GM06990 (cell line): Measurements from ENCODE around the gene GSX1.

Experiments
- DNase-seq: peaks from one replicate; pipeline ENCODE4 v3.0.0-alpha.2; 2011; ENCODE audit not compliant: insufficient read length; ENCODE audit errors: extremely low read depth
- H3K27me3 ChIP-seq: replicated peaks from 2 replicates; pipeline ENCODE4 v1.6.0; 2011; ENCODE audit warnings: low read length; ENCODE audit not compliant: control insufficient read depth, insufficient read depth
- H3K36me3 ChIP-seq: 2 replicates; pipeline ENCODE4 v1.5.1; 2011; ENCODE audit warnings: low read length; ENCODE audit not compliant: control insufficient read depth, insufficient read depth
- H3K4me3 ChIP-seq: replicated peaks from 2 replicates; pipeline ENCODE4 v1.5.1; 2011; ENCODE audit warnings: low read depth, mild to moderate bottlenecking, control low read depth, low read length
- TF ChIP-seq, protein P1 (sequence below): IDR thresholded peaks from 2 replicates; pipeline ENCODE4 v1.5.1; 2011; ENCODE audit warnings: low read length, control low read depth, mild to moderate bottlenecking, inconsistent platforms; ENCODE audit not compliant: insufficient read depth, poor library complexity, severe bottlenecking

Gene GSX1

DNA sequence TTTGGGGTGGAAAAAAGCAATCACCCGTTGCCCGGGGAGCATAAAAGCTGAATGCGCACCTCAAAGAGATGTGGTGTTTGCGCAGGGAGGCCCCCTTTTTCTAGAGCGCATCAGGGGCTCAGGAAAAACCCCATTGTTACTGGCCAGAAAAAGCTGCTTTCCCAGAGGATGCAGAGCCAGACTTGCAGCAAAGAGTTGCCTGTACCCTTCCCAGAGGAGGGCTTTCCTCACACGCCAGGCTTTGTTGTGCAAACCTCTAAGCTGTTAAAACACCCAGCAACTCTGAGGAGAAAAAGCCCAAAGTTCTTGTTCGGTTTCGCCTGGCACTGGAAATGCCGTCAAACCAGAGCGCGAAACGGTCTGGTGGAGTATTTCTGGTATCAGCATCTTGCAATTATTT, 29.3 kb downstream of the GSX1 start:
- no peak for DNase-seq
- Histone ChIP-seq H3K27me3 (peaks cover 3% of the 10 kb centered on the region), H3K36me3 (no peaks in the 10 kb centered on the region), H3K4me3 (no peak overlapping the region)
- TF ChIP-seq, protein P1, sequence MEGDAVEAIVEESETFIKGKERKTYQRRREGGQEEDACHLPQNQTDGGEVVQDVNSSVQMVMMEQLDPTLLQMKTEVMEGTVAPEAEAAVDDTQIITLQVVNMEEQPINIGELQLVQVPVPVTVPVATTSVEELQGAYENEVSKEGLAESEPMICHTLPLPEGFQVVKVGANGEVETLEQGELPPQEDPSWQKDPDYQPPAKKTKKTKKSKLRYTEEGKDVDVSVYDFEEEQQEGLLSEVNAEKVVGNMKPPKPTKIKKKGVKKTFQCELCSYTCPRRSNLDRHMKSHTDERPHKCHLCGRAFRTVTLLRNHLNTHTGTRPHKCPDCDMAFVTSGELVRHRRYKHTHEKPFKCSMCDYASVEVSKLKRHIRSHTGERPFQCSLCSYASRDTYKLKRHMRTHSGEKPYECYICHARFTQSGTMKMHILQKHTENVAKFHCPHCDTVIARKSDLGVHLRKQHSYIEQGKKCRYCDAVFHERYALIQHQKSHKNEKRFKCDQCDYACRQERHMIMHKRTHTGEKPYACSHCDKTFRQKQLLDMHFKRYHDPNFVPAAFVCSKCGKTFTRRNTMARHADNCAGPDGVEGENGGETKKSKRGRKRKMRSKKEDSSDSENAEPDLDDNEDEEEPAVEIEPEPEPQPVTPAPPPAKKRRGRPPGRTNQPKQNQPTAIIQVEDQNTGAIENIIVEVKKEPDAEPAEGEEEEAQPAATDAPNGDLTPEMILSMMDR = no peak

DNA sequence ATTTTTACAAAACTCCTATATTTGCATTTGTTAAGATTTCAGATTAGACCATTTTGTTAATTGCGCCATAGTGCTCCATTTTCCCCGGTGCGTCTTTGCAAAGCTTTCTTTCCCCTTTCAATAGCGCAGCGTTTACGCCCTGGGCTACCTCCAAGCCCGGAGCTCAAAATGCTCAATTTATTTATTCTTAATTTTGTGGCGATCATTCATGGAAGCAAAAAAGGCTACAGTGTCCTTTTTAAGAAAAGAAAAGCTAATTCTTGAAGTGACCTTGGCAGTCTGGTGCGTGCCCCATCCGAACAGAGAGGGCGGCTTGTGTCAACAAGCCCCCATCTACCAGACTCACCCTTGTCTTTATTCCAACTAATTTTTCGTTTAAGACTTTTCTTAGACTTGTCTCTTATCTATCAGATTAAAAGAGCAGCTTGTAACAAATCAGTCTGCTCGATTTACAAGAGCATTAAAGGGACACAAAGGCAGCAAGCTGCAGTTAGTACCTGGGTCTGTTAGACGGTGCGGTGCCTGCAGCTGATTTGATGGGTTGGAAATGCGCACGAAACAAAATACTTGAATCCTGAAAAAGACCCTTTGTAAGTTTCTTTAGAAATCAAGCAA, 30.1 kb downstream of the GSX1 start:
- Histone ChIP-seq H3K27me3 (peaks cover 3% of the 10 kb centered on the region), H3K4me3 (no peak overlapping the region), H3K36me3 (no peaks in the 10 kb centered on the region)
- TF ChIP-seq, protein P1 = no peak
- DNase-seq = no peak

DNA sequence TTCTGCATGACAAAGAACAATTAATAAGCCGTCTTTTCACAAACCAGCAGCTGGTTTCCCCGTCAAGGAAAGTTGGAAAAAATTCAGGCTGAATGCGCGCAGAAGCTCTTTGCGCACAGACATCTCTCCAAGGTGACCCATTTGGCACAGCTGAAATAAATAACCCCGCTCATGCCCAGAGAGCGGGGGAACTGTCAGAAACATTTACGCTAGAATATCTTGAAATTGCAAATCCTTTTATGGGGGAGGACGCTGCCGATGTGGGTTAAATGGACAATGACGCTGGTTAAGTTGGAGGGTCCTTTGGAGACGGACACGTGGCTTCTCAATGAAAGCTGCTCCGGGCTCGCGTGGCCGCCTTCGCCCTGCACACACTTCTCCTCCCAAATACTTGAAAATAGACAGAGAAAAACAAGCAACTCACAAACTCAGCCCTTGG, 30.6 kb downstream of the GSX1 start:
- no peak for DNase-seq
- TF ChIP-seq, protein P1 = no peak
- Histone ChIP-seq H3K36me3 (no peaks in the 10 kb centered on the region), H3K27me3 (peaks cover 3% of the 10 kb centered on the region), H3K4me3 (no peak overlapping the region)

DNA sequence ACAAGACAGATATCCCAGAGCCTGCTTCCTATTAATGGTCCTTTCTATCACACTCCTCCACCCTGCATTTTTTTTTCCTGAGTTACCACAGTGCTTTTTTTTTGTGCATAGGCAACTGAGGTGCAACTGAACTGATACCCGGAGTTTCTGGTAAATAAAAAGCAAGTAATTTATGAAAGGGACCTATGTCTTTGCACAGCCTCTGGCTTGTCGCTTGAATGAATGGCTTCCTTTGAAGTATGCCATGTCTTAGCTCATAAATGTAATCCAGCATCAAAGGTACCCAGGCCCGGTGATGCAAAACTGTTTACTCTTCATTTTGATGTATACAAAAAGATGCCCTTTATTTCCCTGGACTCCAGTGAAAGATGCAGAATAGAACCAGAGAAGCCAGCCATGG, 31.8 kb downstream of the GSX1 start:
- no peak overlapping the region for H3K4me3 ChIP-seq
- no peaks in the 10 kb centered on the region for H3K36me3 ChIP-seq
- peaks cover 3% of the 10 kb centered on the region for H3K27me3 ChIP-seq
- TF ChIP-seq, protein P1 = no peak
- DNase-seq = no peak

DNA sequence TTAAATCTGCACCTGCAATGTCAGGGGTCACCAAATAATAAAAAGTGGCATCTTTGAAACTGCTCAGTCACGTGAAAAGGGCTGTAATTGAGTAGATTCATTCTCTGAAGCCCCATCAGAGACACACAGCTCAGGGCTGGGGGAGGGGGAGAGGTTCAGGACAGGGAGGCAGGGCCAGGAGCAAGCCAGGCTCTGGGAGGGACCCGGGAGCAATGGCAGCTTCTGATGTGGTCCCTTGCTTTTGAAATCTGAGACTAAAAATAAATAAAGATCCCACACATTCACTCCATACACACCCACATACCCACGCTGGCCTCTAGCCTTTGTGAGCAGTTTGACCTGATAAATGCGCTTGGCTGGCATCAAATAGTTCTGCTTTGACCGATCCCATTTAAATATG, 32.8 kb downstream of the GSX1 start:
- no peaks in the 10 kb centered on the region for H3K36me3 ChIP-seq
- no peak for DNase-seq
- no peak overlapping the region for H3K4me3 ChIP-seq
- TF ChIP-seq, protein P1 = no peak
- H3K27me3 ChIP-seq = peaks cover 3% of the 10 kb centered on the region
